NCI-H774 (cell line): ENCODE measurements around the gene PDC.
A peak's percentile ranks its signal among the peaks of the same experiment; 100 is the strongest.
"Not testable (repeated sequence)": the region's sequence is repeated elsewhere in the genome, so short reads cannot be mapped to it uniquely, and the experiment has no call there.

Experiments used
- DNase-seq: peaks from one replicate; lab custom pipeline; 2025; lab: John Stamatoyannopoulos, UW

PDC gene

GRCh38 chr1:186465946-186466345 lies 5.0 kb upstream of the PDC start:
- DNase-seq, result no peak

GRCh38 chr1:186465491-186465890 lies 4.6 kb upstream of the PDC start:
- not testable (repeated sequence) for DNase-seq

- no peak for DNase-seq
These were observed 3.0 kb upstream of the PDC start for GRCh38 chr1:186463926-186464325.

- no peak for DNase-seq
These were observed 2.6 kb upstream of the PDC start for GRCh38 chr1:186463511-186463910.

- not testable (repeated sequence) for DNase-seq
These were observed 1.8 kb downstream of the PDC start for GRCh38 chr1:186459161-186459560.

GRCh38 chr1:186456729-186457255 lies 4.1 kb downstream of the PDC start:
- no peak for DNase-seq

GRCh38 chr1:186454981-186455380 lies 5.9 kb downstream of the PDC start:
- no peak for DNase-seq

GRCh38 chr1:186446152-186446551 lies 14.8 kb downstream of the PDC start:
- DNase-seq, result no peak

GRCh38 chr1:186443638-186444037 lies 17.3 kb downstream of the PDC start:
- no peak for DNase-seq

- peak; percentile 10 for DNase-seq
These were observed 18.1 kb downstream of the PDC start for GRCh38 chr1:186442651-186443375.

- DNase-seq, result peak; percentile 43
These were observed 20.3 kb downstream of the PDC start for GRCh38 chr1:186440584-186440983.

- DNase-seq, result no peak
These were observed 22.3 kb downstream of the PDC start for GRCh38 chr1:186438567-186438966.

GRCh38 chr1:186435336-186435735 lies 25.6 kb downstream of the PDC start:
- DNase-seq, result no peak

- DNase-seq, result no peak
These were observed 31.9 kb downstream of the PDC start for GRCh38 chr1:186429017-186429416.

GRCh38 chr1:186426118-186426517 lies 34.8 kb downstream of the PDC start:
- DNase-seq, result no peak

GRCh38 chr1:186424539-186424938 lies 36.4 kb downstream of the PDC start:
- no peak for DNase-seq

GRCh38 chr1:186421446-186421845 lies 39.5 kb downstream of the PDC start:
- no peak for DNase-seq

- no peak for DNase-seq
These were observed 40.0 kb downstream of the PDC start for GRCh38 chr1:186420923-186421322.

- DNase-seq, result no peak
These were observed 40.6 kb downstream of the PDC start for GRCh38 chr1:186420311-186420710.

- peak; percentile 52 for DNase-seq
These were observed 42.4 kb downstream of the PDC start for GRCh38 chr1:186418503-186418902.

GRCh38 chr1:186413319-186413718 lies 47.6 kb downstream of the PDC start:
- no peak for DNase-seq

GRCh38 chr1:186409091-186409490 lies 51.8 kb downstream of the PDC start:
- no peak for DNase-seq

GRCh38 chr1:186404454-186405051 lies 56.4 kb downstream of the PDC start:
- peak; percentile 9 for DNase-seq

GRCh38 chr1:186403632-186404031 lies 57.3 kb downstream of the PDC start:
- no peak for DNase-seq
